ENCODE measurements around the gene PTPRR. TPM values are rescaled to one million over a fixed set of nuclear protein-coding genes. Genes with fewer than 3 reads are reported as not detected.

PTPRR gene
- total RNA-seq, 2 donors from 2014 or later: 0.52 TPM; not detected in 1

- peak; percentile 62 for DNase-seq (ENCODE audit: low spot score)
- intact Hi-C loops (cut with DNase I): loop anchor here in 1 of 2 donors (5.0 kb wide), 1 partner anchor 275 kb away; no protein-coding TSS in a partner anchor
These were observed 188.3 kb downstream of the PTPRR start for GRCh38 chr12:70732287-70732686.

DNA sequence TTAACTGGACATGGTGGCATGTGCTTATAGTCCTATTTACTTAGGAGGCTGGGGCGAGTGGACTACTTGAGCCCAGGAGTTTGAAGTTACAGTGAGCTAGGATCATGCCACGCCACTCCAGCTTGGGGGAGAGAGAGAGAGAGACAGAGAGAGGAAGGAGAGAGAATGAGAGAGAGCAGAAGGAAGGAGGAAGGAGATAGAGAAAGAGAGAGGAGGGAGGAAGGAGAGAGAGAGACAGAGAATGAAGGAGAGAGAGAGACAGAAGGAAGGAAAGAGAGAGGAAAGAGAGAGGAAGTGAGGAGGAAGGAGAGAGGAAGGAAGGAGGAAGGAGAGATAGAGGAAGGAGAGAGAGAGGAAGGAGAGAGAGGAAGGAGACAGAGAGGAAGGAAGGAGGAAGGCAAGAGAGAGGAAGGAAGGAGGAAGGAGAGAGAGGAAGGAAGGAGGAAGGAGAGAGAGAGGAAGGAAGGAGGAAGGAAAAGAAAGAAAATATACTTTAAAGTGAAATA lies 189.8 kb downstream of the PTPRR start:
- no peak for DNase-seq (ENCODE audit: low spot score)
- intact Hi-C loops (cut with DNase I): loop anchor here in 1 of 2 donors (5.0 kb wide), 1 partner anchor 277 kb away; no protein-coding TSS in a partner anchor

DNA sequence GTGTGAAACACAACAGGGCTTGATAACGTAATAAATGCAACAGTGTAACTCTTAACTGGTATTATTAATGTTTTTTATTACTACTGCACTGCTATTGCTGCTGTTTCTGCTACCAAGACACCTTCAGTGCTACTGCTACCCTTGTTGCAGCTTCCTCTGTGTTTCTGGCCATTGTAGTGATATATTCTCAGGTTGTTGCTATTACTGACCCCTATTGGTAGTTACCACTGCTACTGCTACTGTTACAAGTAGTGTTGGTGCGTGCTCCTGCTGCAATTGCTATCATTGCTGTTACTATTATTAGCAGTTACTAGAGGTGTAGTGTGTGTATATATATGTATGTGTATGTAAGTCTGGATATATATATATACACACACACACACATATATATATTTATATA lies 196.1 kb downstream of the PTPRR start:
- DNase-seq (ENCODE audit: low spot score): no peak
- intact Hi-C loops (cut with DNase I): no loop called here

DNA sequence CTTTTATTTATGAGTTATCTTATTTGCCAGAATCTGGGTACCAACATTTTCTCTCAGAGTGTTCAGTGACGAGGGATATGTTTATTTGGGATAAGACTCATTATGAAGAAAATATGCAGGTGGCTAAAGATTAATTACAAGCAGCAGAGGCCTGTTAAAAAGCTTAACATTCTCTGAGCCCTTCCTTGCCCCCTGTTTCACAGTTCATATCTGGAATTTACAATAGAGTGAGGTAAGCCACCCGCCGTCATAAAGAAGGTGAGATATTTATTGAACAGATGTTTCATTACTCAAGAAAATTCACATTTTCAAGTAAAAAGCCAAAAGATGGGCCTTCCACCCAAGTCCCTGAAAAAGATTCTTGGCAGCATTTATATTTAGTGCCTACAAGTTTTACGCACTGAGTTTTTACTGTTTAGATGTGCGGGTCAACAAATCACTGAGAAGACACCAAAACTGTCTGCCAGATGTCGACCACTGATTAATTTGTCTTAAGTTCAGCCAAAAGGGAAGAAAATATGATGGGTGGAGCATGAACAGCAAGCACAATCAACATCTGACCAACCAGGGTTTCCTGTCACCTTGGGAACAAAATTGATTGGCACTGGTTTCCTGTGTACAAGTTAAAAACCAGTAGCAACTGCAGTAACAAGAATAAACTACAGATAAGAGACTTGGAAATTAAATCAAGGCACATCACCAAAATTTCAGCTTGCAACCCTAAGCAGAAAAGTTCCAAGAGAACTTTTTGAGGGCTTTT lies 197.8 kb downstream of the PTPRR start:
- intact Hi-C loops (cut with DNase I): no loop called here
- no peak for DNase-seq (ENCODE audit: low spot score)

GRCh38 chr12:70721656-70722357 lies 198.7 kb downstream of the PTPRR start:
- intact Hi-C loops (cut with DNase I): no loop called here
- no peak for DNase-seq (ENCODE audit: low spot score)

- no peak for DNase-seq (ENCODE audit: low spot score)
- intact Hi-C loops (cut with DNase I): no loop called here
These were observed 199.3 kb downstream of the PTPRR start for GRCh38 chr12:70721216-70721615.

DNA sequence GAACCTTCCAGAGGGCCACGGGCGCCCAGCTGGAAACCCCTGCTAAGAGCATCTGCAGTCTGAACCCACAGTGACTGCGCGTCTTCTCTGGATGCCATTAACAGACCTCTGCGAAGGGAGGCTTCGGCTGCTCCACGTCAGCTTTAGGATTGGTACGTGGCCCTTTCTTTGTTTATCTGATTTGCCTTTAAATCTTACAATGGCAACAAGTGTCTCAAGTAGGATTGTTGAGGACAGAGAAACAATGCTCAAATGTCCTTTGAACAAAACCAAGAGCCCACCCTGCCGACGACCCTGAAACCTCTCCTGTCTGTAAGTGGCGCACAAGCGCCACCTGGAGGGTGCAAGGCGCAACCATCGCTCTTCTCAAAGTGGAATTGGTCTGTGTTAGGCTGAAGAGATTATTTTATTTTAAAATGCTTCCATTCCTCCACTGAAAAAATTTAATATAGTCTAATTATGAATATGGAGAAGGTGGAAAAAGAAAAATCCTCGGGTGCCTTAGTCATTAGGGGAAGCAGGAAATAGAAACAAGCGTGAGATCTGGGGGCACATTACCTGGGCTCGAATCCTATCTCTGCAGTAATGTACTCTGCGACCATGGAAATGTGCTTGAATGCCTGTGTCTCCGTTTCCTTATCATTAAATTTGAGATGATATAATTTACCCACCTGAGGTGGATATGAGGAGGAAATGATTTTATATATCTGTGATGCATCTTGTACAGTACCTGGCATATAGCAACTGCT lies 200.7 kb downstream of the PTPRR start:
- peak; percentile 83 for DNase-seq (ENCODE audit: low spot score)
- intact Hi-C loops (cut with DNase I): loop anchor here (2.0 to 10.0 kb wide), 2 partner anchors 129 to 835 kb away; no protein-coding TSS in a partner anchor

GRCh38 chr12:70719071-70719470 lies 201.5 kb downstream of the PTPRR start:
- intact Hi-C loops (cut with DNase I): loop anchor here (2.0 to 10.0 kb wide), 2 partner anchors 128 to 834 kb away; no protein-coding TSS in a partner anchor
- DNase-seq (ENCODE audit: low spot score): no peak

- no peak for DNase-seq (ENCODE audit: low spot score)
- intact Hi-C loops (cut with DNase I): loop anchor here in 1 of 2 donors (10.0 kb wide), 1 partner anchor 827 kb away; no protein-coding TSS in a partner anchor
These were observed 208.7 kb downstream of the PTPRR start for GRCh38 chr12:70711831-70712230.

- intact Hi-C loops (cut with DNase I): no loop called here
- DNase-seq (ENCODE audit: low spot score): no peak
These were observed 211.5 kb downstream of the PTPRR start for GRCh38 chr12:70709022-70709421.

- intact Hi-C loops (cut with DNase I): no loop called here
- DNase-seq (ENCODE audit: low spot score): no peak
These were observed 213.9 kb downstream of the PTPRR start for GRCh38 chr12:70706611-70707010.

- intact Hi-C loops (cut with DNase I): no loop called here
- no peak for DNase-seq (ENCODE audit: low spot score)
These were observed 222.2 kb downstream of the PTPRR start for GRCh38 chr12:70698345-70698744.

DNA sequence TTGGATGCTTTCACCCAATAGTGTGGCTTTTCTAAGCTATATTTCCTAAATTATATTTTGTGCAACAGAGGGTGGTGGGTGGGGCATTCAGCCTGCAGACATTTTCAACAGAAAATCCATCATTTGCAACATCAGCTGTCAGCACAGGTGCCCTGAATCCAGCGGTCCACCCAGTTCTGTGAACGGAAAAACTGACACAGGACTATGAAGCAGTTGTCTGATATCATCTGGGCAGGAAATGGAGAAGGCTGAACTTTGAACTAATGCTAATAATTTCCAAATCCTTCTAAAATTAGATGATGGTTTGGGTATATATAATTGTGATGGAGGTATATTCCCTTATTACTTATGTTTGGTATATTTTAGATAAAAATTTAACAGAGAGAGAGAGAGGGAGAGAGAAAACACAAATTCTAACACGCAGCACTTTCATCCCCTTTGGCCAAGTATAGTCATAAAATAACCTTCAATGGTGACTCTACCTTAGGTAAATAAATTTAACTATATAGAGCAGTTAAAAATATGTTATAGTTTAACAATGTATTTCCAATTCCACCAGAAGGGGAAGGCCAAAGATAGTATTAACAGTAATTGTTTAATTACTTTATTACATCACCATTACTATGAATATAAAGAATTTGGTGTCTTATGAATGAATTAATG lies 225.0 kb downstream of the PTPRR start:
- intact Hi-C loops (cut with DNase I): no loop called here
- no peak for DNase-seq (ENCODE audit: low spot score)

GRCh38 chr12:70692681-70693288 lies 227.8 kb downstream of the PTPRR start:
- intact Hi-C loops (cut with DNase I): no loop called here
- DNase-seq (ENCODE audit: low spot score): no peak

GRCh38 chr12:70691018-70691672 lies 229.4 kb downstream of the PTPRR start:
- no peak for DNase-seq (ENCODE audit: low spot score)
- intact Hi-C loops (cut with DNase I): no loop called here

- no peak for DNase-seq (ENCODE audit: low spot score)
- intact Hi-C loops (cut with DNase I): no loop called here
These were observed 233.6 kb downstream of the PTPRR start for GRCh38 chr12:70686907-70687306.

DNA sequence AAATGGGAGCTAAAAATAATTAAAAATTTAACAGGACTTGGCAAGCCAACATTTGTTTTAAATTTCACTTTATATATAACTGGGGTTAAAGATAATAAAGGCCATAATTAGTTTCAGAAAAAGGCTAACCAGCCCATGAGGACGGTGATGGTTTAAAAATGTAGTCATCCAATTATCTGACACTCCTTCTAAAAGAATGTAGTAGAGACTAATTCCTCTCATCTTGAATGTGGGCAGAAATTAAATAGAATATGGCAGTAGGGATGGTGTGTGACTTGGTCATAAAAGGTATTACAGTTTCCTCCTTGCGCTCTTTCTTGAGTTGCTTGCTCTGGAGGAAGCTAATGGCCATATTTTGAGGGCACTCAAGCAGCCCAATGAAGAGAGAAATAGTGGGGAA lies 234.2 kb downstream of the PTPRR start:
- DNase-seq (ENCODE audit: low spot score): no peak
- intact Hi-C loops (cut with DNase I): no loop called here

- intact Hi-C loops (cut with DNase I): loop anchor here in 1 of 2 donors (2.0 kb wide), 1 partner anchor 33 kb away; no protein-coding TSS in a partner anchor
- no peak for DNase-seq (ENCODE audit: low spot score)
These were observed 236.6 kb downstream of the PTPRR start for GRCh38 chr12:70683976-70684375.
